Activated CD4-positive, alpha-beta T cell treated with anti-CD3 and anti-CD28 coated beads for 36 hours (primary cell): ENCODE results near the gene CAT. TPM values are rescaled to one million over a fixed set of nuclear protein-coding genes. Genes with fewer than 3 reads are reported as not detected.

Experiments
- ATAC-seq: fragments of 200-7000 bp; cut with Tn5 transposase; one replicate; pipeline ENCODE4 v1.10.0; 2021; ENCODE audit warnings: mild to moderate bottlenecking, moderate library complexity
- CTCF ChIA-PET: fragments of 350-600 bp; sonication (Branson Sonifier 250); formaldehyde crosslinking; loops from one replicate; lab custom pipeline; 2021; ENCODE audit warnings: antibody characterized with exemption; lab: Charles Lee
- POLR2A ChIA-PET: fragments of 350-600 bp; sonication (Branson Sonifier 250); formaldehyde crosslinking; loops from one replicate; lab custom pipeline; 2021; ENCODE audit warnings: antibody characterized with exemption, inconsistent platforms; lab: Charles Lee
- DNase-seq: peaks from one replicate; pipeline ENCODE4 v3.0.0-alpha.2; 2020
- H3K27ac Mint-ChIP-seq: one replicate; pipeline ENCODE4 v1.8.0; 2021; ENCODE audit warnings: mixed read lengths
- H3K27me3 Mint-ChIP-seq: one replicate; pipeline ENCODE4 v1.8.0; 2021; ENCODE audit warnings: mixed read lengths
- H3K36me3 Mint-ChIP-seq: one replicate; pipeline ENCODE4 v1.8.0; 2021; ENCODE audit warnings: low read depth, mixed read lengths
- H3K4me1 Mint-ChIP-seq: one replicate; pipeline ENCODE4 v1.8.0; 2021; ENCODE audit warnings: mixed read lengths
- H3K4me3 Mint-ChIP-seq: one replicate; pipeline ENCODE4 v1.8.0; 2021; ENCODE audit warnings: mild to moderate bottlenecking, moderate library complexity, mixed read lengths
- H3K9me3 Mint-ChIP-seq: one replicate; pipeline ENCODE4 v1.8.0; 2021; ENCODE audit warnings: low read depth, mixed read lengths
- intact Hi-C, 2 experiments: fragments of 100-400 bp; cut with DNase I in 1 of 2; cut with micrococcal nuclease in 1 of 2; formaldehyde crosslinking; loops; one replicate each; pipeline versions ENCODE4 v1.14.2 to v1.15.1; 2022 to 2024; cut with DNase I, micrococcal nuclease
- total RNA-seq, 2 experiments: library from RNA; stranded (reverse); gene quantifications; one replicate each; pipeline ENCODE4 v1.2.3, GENCODE V29; 2021

Gene CAT
- total RNA-seq, 2 experiments from 2014 or later = 25.1 to 25.5 TPM

DNA sequence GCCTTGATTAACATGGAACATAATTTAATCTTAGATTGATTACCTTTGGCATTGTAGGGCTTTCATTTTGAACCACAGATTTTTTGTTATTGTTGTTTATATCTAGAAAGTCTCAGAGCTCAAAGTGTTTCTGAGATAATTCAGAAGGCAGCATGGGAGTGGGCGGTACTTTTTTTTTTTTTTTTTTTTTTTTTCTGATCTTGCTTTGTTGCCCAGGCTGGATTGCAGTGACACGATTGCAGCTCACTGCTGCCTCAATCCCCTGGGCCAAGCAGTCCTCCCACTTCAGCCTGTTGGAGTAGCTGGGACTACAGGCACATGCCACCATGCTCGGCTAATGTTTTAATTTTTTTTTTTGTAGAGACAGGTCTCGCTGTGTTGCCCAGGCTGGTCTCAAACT lies 21.5 kb downstream of the CAT start:
- H3K9me3 Mint-ChIP-seq = no peaks in the 10 kb centered on the region
- DNase-seq (no peak), ATAC-seq (no peak)
- ChIA-PET CTCF (interaction anchor here (0.7 to 2.2 kb wide), 4 partner anchors 8 to 317 kb away, joined by 3 to 6 read pairs (median 3); no protein-coding TSS in a partner anchor), POLR2A (no interaction called here)
- H3K27ac Mint-ChIP-seq = no peak overlapping the region
- H3K4me3 Mint-ChIP-seq = no peak overlapping the region
- peaks cover 4% of the 10 kb centered on the region for H3K4me1 Mint-ChIP-seq
- H3K27me3 Mint-ChIP-seq = no peaks in the 10 kb centered on the region
- H3K36me3 Mint-ChIP-seq = peaks cover 40% of the 10 kb centered on the region
- intact Hi-C loops = loop anchor here in 1 of 2 experiments (10.0 kb wide), 1 partner anchor 285 kb away; no protein-coding TSS in a partner anchor

DNA sequence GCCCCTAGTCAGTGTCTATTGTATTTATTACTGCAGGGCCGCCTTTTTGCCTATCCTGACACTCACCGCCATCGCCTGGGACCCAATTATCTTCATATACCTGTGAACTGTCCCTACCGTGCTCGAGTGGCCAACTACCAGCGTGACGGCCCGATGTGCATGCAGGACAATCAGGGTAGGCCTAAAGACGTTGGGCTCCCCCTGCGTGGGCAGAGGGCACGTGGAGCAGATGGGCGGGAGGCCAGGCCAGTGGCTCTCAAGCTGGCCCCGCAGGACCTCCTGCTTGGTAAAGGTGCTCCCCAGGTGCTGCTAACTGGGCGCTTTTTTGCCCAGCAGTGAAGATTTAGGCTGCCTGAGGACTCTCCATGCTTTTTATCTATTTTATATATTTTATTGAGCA lies 22.5 kb downstream of the CAT start:
- CTCF ChIA-PET = no interaction called here
- Mint-ChIP-seq H3K27me3 (no peaks in the 10 kb centered on the region), H3K27ac (no peak overlapping the region), H3K36me3 (peaks cover 46% of the 10 kb centered on the region), H3K4me1 (peaks cover 4% of the 10 kb centered on the region), H3K4me3 (no peak overlapping the region), H3K9me3 (peaks cover 6% of the 10 kb centered on the region)
- no peak for DNase-seq
- ATAC-seq = no peak
- intact Hi-C loops = loop anchor here in 1 of 2 experiments (10.0 kb wide), 1 partner anchor 286 kb away; no protein-coding TSS in a partner anchor
- POLR2A ChIA-PET = no interaction called here

DNA sequence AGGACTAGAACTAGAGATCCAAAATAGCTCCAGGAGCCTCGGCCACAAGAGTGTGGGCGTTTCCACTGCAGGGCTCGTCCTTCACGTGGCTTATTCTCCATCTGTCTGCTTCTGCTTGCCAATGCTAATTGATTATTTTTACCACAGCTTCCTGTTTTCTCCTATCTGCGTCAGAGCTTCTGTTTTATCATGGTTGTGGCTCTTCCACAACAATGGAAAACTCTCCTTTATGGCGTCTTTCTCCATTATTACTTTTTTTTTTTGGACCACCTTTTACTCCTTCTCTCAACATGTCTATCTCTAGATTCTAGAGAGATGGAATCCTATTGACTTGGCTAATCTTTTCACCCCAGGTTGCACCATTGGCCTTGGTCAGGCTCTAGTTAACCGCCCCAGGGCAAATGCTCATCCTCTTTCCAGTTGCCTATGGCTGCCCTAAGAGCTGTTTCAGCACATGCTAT lies 25.9 kb downstream of the CAT start:
- peaks cover 4% of the 10 kb centered on the region for H3K4me1 Mint-ChIP-seq
- H3K27me3 Mint-ChIP-seq = no peaks in the 10 kb centered on the region
- peaks cover 12% of the 10 kb centered on the region for H3K9me3 Mint-ChIP-seq
- H3K4me3 Mint-ChIP-seq = no peak overlapping the region
- intact Hi-C loops = loop anchor here in 1 of 2 experiments (10.0 kb wide), 1 partner anchor 290 kb away; no protein-coding TSS in a partner anchor
- ATAC-seq (no peak), DNase-seq (no peak)
- H3K27ac Mint-ChIP-seq = no peak overlapping the region
- peaks cover 43% of the 10 kb centered on the region for H3K36me3 Mint-ChIP-seq
- ChIA-PET CTCF (interaction anchor here (0.6 to 1.0 kb wide), 3 partner anchors 18 to 101 kb away, joined by 3 read pairs; no protein-coding TSS in a partner anchor), POLR2A (no interaction called here)

DNA sequence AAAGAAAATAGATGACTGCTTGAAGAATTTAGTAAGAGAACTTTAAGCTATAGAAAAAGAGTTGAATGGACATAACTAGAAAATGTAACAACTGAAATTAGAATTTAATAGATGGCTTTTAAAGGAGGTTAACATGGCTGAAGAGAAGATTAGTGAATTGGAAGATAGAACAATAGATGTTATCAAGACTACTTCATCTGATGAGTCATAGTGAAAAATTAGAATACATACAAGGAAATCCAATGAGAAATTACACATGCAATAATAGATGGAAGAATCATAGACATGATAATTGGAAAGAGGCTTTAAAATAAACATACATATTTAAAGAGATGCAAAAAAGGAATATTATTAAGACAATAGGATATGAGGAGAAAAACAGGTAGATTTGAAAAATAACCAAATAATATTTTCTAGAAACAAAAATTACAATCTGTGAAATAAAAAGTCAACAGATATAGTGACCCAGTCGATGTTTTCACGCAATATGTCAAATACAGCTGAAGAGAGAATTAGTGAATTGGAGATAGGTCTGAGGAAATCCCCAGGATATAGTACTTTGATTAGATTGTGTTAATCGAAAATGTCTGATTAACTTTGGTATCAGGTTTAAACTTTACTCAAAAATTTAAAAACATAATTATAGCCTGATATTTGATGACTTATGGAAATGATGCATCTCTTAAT lies 28.2 kb downstream of the CAT start:
- peaks cover 42% of the 10 kb centered on the region for H3K36me3 Mint-ChIP-seq
- CTCF ChIA-PET = interaction anchor here (1.0 to 4.1 kb wide), 9 partner anchors 8 to 659 kb away, joined by 3 to 17 read pairs (median 4); partner anchors contain the start of gene ABTB2

DNA sequence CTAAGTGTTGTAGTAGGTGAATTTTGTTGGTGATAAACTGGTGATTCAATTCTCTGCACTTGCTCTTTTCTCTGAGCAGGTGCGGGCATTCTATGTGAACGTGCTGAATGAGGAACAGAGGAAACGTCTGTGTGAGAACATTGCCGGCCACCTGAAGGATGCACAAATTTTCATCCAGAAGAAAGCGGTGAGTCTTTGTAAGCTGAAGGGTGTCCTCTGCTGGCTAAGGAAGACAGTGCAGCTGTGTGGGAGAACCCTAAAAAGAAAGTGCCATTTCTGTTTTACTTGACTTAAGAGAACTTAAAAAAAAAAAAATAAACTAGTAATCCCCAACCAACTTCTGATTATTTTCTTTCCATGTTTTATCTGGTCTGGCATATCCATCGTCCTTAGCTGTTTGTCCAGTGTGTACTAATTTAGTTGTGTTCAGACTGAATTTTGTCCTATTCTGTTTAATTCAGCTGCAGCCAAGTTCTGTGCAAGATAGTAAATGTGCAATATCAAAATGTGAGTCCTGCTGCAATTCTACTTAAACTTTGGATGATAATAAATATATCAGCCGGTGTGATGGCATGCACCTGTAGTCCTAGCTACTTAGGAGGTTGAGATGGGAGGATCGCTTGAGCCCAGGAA lies 29.6 kb downstream of the CAT start:
- intact Hi-C loops = loop anchor here (1.0 to 10.0 kb wide), 8 partner anchors 30 to 472 kb away; partner anchors contain the start of genes CAT (in 2 of the 2) and ABTB2 (in 1 of the 2)
- peaks cover 12% of the 10 kb centered on the region for H3K9me3 Mint-ChIP-seq
- ChIA-PET CTCF (interaction anchor here (0.6 to 4.1 kb wide), 36 partner anchors 9 to 660 kb away, joined by 3 to 17 read pairs (median 4); partner anchors contain the start of gene ABTB2), POLR2A (no interaction called here)
- ATAC-seq (peak; percentile 66), DNase-seq (peak; percentile 68)
- H3K36me3 Mint-ChIP-seq = peaks cover 39% of the 10 kb centered on the region
- H3K27me3 Mint-ChIP-seq = no peaks in the 10 kb centered on the region
- peaks cover 4% of the 10 kb centered on the region for H3K4me1 Mint-ChIP-seq
- no peak overlapping the region for H3K27ac Mint-ChIP-seq
- H3K4me3 Mint-ChIP-seq = no peak overlapping the region

More for the DNA sequence above, 28.2 kb downstream of the CAT start:
- H3K27ac Mint-ChIP-seq = no peak overlapping the region
- peaks cover 12% of the 10 kb centered on the region for H3K9me3 Mint-ChIP-seq
- no peaks in the 10 kb centered on the region for H3K27me3 Mint-ChIP-seq
- POLR2A ChIA-PET = no interaction called here
- no peak overlapping the region for H3K4me3 Mint-ChIP-seq
- no peak for ATAC-seq
- H3K4me1 Mint-ChIP-seq = peaks cover 4% of the 10 kb centered on the region
- intact Hi-C loops = loop anchor here in 1 of 2 experiments (10.0 kb wide), 1 partner anchor 292 kb away; no protein-coding TSS in a partner anchor
- no peak for DNase-seq

DNA sequence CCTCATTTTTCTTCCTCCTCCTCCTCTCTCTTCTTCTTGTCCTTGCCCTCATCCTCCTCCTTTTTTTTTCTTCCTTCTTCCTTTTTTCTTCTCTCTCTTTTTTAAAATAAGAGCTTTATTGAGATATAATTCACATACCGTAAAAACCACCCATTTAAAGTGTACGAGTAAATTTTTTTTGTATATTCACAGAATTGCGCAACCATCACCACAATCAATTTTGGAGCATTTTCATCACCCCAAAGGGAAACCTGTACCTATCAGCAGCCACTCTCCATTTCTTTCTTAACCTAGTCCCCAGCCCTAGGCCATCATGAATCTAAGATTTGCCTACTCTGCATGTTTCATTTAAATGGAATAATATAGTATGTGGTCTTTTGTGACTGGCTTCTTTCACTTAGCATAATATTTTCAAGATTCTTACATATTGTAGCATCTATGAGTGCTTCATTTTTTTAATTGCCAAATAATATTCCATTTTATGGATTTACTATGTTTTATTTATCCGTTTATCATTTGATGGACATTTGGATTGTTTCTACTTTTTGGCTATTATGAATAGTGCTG lies 35.0 kb downstream of the CAT start:
- H3K4me1 Mint-ChIP-seq = no peaks in the 10 kb centered on the region
- no peak overlapping the region for H3K27ac Mint-ChIP-seq
- no peaks in the 10 kb centered on the region for H3K27me3 Mint-ChIP-seq
- H3K4me3 Mint-ChIP-seq = no peak overlapping the region
- DNase-seq (no peak), ATAC-seq (no peak)
- intact Hi-C loops = no loop called here
- no peaks in the 10 kb centered on the region for H3K9me3 Mint-ChIP-seq
- POLR2A ChIA-PET = interaction anchor here (0.6 kb wide), 1 partner anchor 634 kb away, joined by 7 read pairs; no protein-coding TSS in a partner anchor
- peaks cover 6% of the 10 kb centered on the region for H3K36me3 Mint-ChIP-seq
- CTCF ChIA-PET = interaction anchor here (0.7 kb wide), 1 partner anchor 52 kb away, joined by 4 read pairs; no protein-coding TSS in a partner anchor

DNA sequence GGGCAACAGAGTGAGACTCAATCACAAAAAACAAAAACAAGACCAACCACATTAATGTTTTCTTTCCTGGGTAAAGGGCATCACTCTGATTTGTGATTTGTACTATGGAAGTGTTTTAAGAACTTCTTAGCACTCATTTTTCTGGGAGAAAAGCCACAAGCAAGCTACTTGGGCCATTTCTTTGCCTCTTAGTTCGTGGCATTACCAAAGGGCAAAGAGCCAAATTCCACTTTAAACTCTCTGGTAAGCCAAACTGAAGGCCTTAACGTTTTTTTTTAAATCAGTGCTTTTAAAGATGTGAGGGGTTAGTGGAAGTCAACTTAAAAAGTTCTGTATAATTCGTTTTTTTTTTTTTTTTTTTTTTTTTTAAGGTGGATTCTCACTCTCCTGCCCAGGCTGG lies 36.9 kb downstream of the CAT start:
- DNase-seq = no peak
- Mint-ChIP-seq H3K4me3 (no peak overlapping the region), H3K27me3 (peaks cover 2% of the 10 kb centered on the region), H3K4me1 (no peaks in the 10 kb centered on the region), H3K27ac (no peak overlapping the region), H3K36me3 (peaks cover 6% of the 10 kb centered on the region), H3K9me3 (no peaks in the 10 kb centered on the region)
- ATAC-seq = no peak
- intact Hi-C loops = no loop called here
- CTCF ChIA-PET = interaction anchor here (1.2 kb wide), 1 partner anchor 17 kb away, joined by 3 read pairs; no protein-coding TSS in a partner anchor
- POLR2A ChIA-PET = no interaction called here

DNA sequence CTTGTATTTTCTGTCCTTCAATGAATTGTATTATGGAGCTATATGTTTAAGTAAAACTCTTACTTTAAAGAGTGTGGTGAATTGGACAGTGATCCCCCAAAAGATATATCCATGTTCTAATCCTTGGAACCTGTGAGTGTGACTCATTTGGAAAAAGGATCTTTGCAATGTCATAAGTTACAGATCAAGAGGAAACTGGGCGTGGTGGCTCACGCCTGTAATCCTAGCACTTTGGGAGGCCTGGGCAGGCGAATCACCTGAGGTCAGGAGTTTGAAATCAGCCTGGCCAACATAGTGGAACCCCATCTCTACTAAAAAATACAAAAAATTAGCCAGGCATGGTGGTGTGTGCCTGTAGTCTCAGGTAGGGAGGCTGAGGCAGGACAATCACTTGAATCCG lies 38.1 kb downstream of the CAT start:
- H3K9me3 Mint-ChIP-seq = no peaks in the 10 kb centered on the region
- no peak for DNase-seq

DNA sequence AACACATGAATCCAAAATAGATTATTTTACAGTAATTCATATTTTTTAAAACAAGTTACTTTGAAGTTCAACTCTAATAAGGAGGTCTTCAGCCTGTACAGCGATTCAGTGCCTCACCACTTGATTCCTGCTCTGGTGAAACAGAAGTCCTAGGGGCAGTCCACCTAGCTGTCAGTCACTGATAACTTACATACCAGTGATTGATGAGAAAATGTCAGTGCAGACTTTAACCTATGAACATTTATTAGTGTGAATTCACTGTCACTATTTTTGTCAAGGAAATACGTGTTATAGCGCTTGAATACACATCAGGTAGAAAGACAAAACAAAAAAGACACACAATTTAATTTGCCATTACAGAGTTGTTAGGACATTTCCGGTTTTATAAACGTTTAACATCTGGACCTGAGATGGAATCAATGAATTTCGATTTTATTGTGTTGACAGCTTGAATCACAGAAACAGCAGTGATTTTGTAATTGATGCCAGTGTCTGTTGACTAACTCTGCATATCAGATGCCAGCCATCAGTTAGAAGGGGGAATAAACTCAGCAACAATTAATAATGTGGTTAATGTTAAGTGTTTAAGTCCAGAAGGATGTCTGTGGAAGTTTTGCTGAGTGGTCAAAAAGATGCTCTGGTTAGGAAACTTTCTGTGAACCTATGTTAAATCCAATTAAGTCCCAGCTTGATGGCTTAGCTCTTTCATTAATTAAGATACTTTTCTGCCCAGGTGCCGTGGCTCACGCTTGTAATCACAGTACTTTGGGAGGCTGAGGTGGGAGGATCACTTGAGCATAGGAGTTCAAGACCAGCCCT lies 40.3 kb downstream of the CAT start:
- no peaks in the 10 kb centered on the region for H3K9me3 Mint-ChIP-seq
- H3K36me3 Mint-ChIP-seq = no peaks in the 10 kb centered on the region
- DNase-seq = no peak
- ChIA-PET CTCF (no interaction called here), POLR2A (no interaction called here)
- no peak for ATAC-seq
- intact Hi-C loops = no loop called here
- H3K4me1 Mint-ChIP-seq = no peaks in the 10 kb centered on the region
- H3K27me3 Mint-ChIP-seq = peaks cover 2% of the 10 kb centered on the region
- no peak overlapping the region for H3K27ac Mint-ChIP-seq
- no peak overlapping the region for H3K4me3 Mint-ChIP-seq

More for the DNA sequence above, 38.1 kb downstream of the CAT start:
- ChIA-PET POLR2A (no interaction called here), CTCF (interaction anchor here (0.6 to 1.2 kb wide), 2 partner anchors 16 to 910 kb away, joined by 3 read pairs; no protein-coding TSS in a partner anchor)
- Mint-ChIP-seq H3K36me3 (peaks cover 6% of the 10 kb centered on the region), H3K4me3 (no peak overlapping the region), H3K27ac (no peak overlapping the region), H3K4me1 (no peaks in the 10 kb centered on the region), H3K27me3 (peaks cover 2% of the 10 kb centered on the region)
- no peak for ATAC-seq
- intact Hi-C loops = no loop called here

DNA sequence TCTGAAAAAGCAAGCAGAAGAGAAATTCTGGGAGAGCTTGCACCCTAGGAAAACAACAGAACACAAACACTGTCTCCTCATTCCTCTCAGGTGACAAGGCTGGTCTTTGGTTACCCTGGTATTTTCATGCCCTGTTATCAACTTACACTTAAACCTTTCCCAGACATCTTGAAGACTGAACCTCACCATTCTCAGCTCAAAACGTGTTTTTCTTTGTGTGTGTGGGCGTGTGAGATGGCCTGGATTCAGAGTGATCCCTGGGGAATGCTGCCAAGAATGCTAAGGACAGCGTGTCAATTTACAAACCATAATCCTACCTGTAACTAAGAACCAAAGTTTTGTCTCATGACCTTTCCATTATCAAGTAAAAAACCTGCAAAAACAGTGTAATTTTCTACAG lies 41.6 kb downstream of the CAT start:
- no peak overlapping the region for H3K4me3 Mint-ChIP-seq
- CTCF ChIA-PET = interaction anchor here (0.7 to 0.9 kb wide), 2 partner anchors 12 to 315 kb away, joined by 3 to 7 read pairs; no protein-coding TSS in a partner anchor
- peaks cover 2% of the 10 kb centered on the region for H3K27me3 Mint-ChIP-seq
- no peak overlapping the region for H3K27ac Mint-ChIP-seq
- ATAC-seq (no peak), DNase-seq (no peak)
- POLR2A ChIA-PET = interaction anchor here (0.6 kb wide), 2 partner anchors 275 to 1828 kb away, joined by 3 to 4 read pairs; no protein-coding TSS in a partner anchor
- no peaks in the 10 kb centered on the region for H3K4me1 Mint-ChIP-seq
- no peaks in the 10 kb centered on the region for H3K36me3 Mint-ChIP-seq
- intact Hi-C loops = no loop called here
- no peaks in the 10 kb centered on the region for H3K9me3 Mint-ChIP-seq
